ENCODE data around the gene TMEM229B. TPM values are rescaled to one million over a fixed set of nuclear protein-coding genes. Genes with fewer than 3 reads are reported as not detected.

Gene TMEM229B
- total RNA-seq, 2 experiments from 2014 or later = 3.9 to 11.7 TPM

- intact Hi-C loops (cut with micrococcal nuclease; ENCODE audit: unreplicated experiment) = no loop called here
- TF ChIP-seq CTCF (conservative IDR thresholded peaks at IDR 0.05; ENCODE audit: low read length) (no peak), EZH2phosphoT487 (IDR thresholded peaks at IDR 0.05; ENCODE audit: borderline replicate concordance, low read depth, low read length) (no peak)
- Histone ChIP-seq H3K9me3 (ENCODE audit: low read length) (no peaks in the 10 kb centered on the region), H2AFZ (ENCODE audit: low read length) (no peak overlapping the region), H3K4me3 (ENCODE audit: low read depth, low read length, poor library complexity, severe bottlenecking) (no peak overlapping the region), H3K4me2 (ENCODE audit: low read length) (no peak overlapping the region), H3K4me1 (ENCODE audit: insufficient read depth, low read length, poor library complexity, severe bottlenecking) (peaks cover 25% of the 10 kb centered on the region), H3K36me3 (ENCODE audit: insufficient read depth, low read length) (no peaks in the 10 kb centered on the region), H3K79me2 (ENCODE audit: insufficient read depth, low read depth, low read length) (no peaks in the 10 kb centered on the region), H3K27ac (ENCODE audit: low read depth, low read length, poor library complexity, severe bottlenecking) (no peak overlapping the region), H4K20me1 (ENCODE audit: insufficient read depth, low read length) (no peaks in the 10 kb centered on the region), H3K9me2 (ENCODE audit: insufficient read depth, low read length) (no peaks in the 10 kb centered on the region)
- no TSS peak for BruUV-seq (replicated peaks)
- CTCF ChIA-PET (ENCODE audit: unreplicated experiment) = interaction anchor here (1.2 kb wide), 1 partner anchor 22 kb away, joined by 4 read pairs; no protein-coding TSS in a partner anchor
- POLR2A ChIA-PET = interaction anchor here (0.8 to 2.3 kb wide), 4 partner anchors 9 to 71 kb away, joined by 3 to 6 read pairs (median 4); partner anchors contain the start of gene TMEM229B
- no peak for DNase-seq (ENCODE audit: low spot score)
Measured at GRCh38 chr14:67510121-67510520, 21.6 kb upstream of the TMEM229B start.

- intact Hi-C loops (cut with micrococcal nuclease; ENCODE audit: unreplicated experiment) = no loop called here
Measured at GRCh38 chr14:67508956-67509355, 20.4 kb upstream of the TMEM229B start.

More at GRCh38 chr14:67508956-67509355, 20.4 kb upstream of the TMEM229B start:
- no TSS peak for BruUV-seq (replicated peaks)
- Histone ChIP-seq H3K4me2 (ENCODE audit: low read length) (no peak overlapping the region), H3K9me3 (ENCODE audit: low read length) (no peaks in the 10 kb centered on the region), H4K20me1 (ENCODE audit: insufficient read depth, low read length) (no peaks in the 10 kb centered on the region), H2AFZ (ENCODE audit: low read length) (no peak overlapping the region), H3K4me3 (ENCODE audit: low read depth, low read length, poor library complexity, severe bottlenecking) (no peak overlapping the region), H3K27ac (ENCODE audit: low read depth, low read length, poor library complexity, severe bottlenecking) (no peak overlapping the region), H3K79me2 (ENCODE audit: insufficient read depth, low read depth, low read length) (no peaks in the 10 kb centered on the region), H3K4me1 (ENCODE audit: insufficient read depth, low read length, poor library complexity, severe bottlenecking) (peaks cover 18% of the 10 kb centered on the region), H3K9me2 (ENCODE audit: insufficient read depth, low read length) (no peaks in the 10 kb centered on the region), H3K36me3 (ENCODE audit: insufficient read depth, low read length) (no peaks in the 10 kb centered on the region)
- no peak for DNase-seq (ENCODE audit: low spot score)
- TF ChIP-seq CTCF (conservative IDR thresholded peaks at IDR 0.05; ENCODE audit: low read length) = no peak
- ChIA-PET CTCF (ENCODE audit: unreplicated experiment) (interaction anchor here (1.2 kb wide), 1 partner anchor 21 kb away, joined by 4 read pairs; no protein-coding TSS in a partner anchor), POLR2A (interaction anchor here (1.2 to 2.3 kb wide), 3 partner anchors 8 to 17 kb away, joined by 3 to 6 read pairs (median 4); no protein-coding TSS in a partner anchor)

Measured in OCI-LY7 (cell line).